DOHH2 (cell line): Measurements from ENCODE around the gene UPP1.

Source experiments
- EZH2phosphoT487 ChIP-seq: fragments of 200-600 bp; sonication (generic); IDR thresholded peaks from 2 replicates; pipeline ENCODE4 v1.6.1; 2017; ENCODE audit warnings: borderline replicate concordance, mild to moderate bottlenecking, antibody characterized with exemption, low read length, moderate library complexity, mixed read lengths
- TF ChIP-seq, protein P1 (sequence below): fragments of 200-600 bp; sonication (generic); IDR thresholded peaks from one replicate; pipeline ENCODE4 v1.5.1; 2014; ENCODE audit warnings: antibody characterized with exemption, mild to moderate bottlenecking, low read depth, low read length; ENCODE audit not compliant: poor library complexity, severe bottlenecking

GRCh38 chr7:48077423-48077822, 11.6 kb upstream of the UPP1 start:
- TF ChIP-seq, protein P1, sequence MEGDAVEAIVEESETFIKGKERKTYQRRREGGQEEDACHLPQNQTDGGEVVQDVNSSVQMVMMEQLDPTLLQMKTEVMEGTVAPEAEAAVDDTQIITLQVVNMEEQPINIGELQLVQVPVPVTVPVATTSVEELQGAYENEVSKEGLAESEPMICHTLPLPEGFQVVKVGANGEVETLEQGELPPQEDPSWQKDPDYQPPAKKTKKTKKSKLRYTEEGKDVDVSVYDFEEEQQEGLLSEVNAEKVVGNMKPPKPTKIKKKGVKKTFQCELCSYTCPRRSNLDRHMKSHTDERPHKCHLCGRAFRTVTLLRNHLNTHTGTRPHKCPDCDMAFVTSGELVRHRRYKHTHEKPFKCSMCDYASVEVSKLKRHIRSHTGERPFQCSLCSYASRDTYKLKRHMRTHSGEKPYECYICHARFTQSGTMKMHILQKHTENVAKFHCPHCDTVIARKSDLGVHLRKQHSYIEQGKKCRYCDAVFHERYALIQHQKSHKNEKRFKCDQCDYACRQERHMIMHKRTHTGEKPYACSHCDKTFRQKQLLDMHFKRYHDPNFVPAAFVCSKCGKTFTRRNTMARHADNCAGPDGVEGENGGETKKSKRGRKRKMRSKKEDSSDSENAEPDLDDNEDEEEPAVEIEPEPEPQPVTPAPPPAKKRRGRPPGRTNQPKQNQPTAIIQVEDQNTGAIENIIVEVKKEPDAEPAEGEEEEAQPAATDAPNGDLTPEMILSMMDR: no peak
- TF ChIP-seq EZH2phosphoT487: no peak
